WTC11 (cell line): ENCODE data around the gene STUB1. TPM values are rescaled to one million over a fixed set of nuclear protein-coding genes. Genes with fewer than 3 reads are reported as not detected.
A peak's percentile ranks its signal among the peaks of the same experiment; 100 is the strongest.

ENCODE experiments used
- ATAC-seq: fragments of 200-7000 bp; cut with Tn5 transposase; 2 replicates; pipeline ENCODE4 v1.10.0; 2021; ENCODE audit warnings: mild to moderate bottlenecking, moderate library complexity
- CTCF ChIA-PET: fragments of 300-600 bp; sonication (Branson Sonifier 250); formaldehyde crosslinking; loops from one replicate; lab custom pipeline; 2021; ENCODE audit warnings: antibody characterized with exemption; lab: Charles Lee
- POLR2A ChIA-PET: fragments of 350-600 bp; sonication (Branson Sonifier 250); formaldehyde crosslinking; loops from one replicate; lab custom pipeline; 2021; ENCODE audit warnings: antibody characterized with exemption; lab: Charles Lee
- DNase-seq: peaks from one replicate; pipeline ENCODE4 v3.0.0; 2021; ENCODE audit warnings: low spot score
- H3K27ac Mint-ChIP-seq: 2 replicates; pipeline ENCODE4 v1.8.0; 2021; ENCODE audit warnings: mixed read lengths
- H3K27me3 Mint-ChIP-seq: 2 replicates; pipeline ENCODE4 v1.8.0; 2021; ENCODE audit warnings: low read depth, mild to moderate bottlenecking, moderate library complexity, mixed read lengths
- H3K36me3 Mint-ChIP-seq: 2 replicates; pipeline ENCODE4 v1.8.0; 2021; ENCODE audit warnings: mixed read lengths
- H3K4me1 Mint-ChIP-seq: 2 replicates; pipeline ENCODE4 v1.8.0; 2022; ENCODE audit warnings: mixed read lengths
- H3K4me3 Mint-ChIP-seq: 2 replicates; pipeline ENCODE4 v1.8.0; 2021; ENCODE audit warnings: mild to moderate bottlenecking, moderate library complexity, mixed read lengths
- H3K9me3 Mint-ChIP-seq: 2 replicates; pipeline ENCODE4 v1.8.0; 2021; ENCODE audit warnings: mixed read lengths
- ATF1 ChIP-seq: sonication (generic); formaldehyde crosslinking; IDR thresholded peaks from 2 replicates; pipeline ENCODE4 v1.8.1; 2023; ENCODE audit warnings: mild to moderate bottlenecking, moderate library complexity, missing genetic modification reagents
- CREM ChIP-seq: sonication (generic); formaldehyde crosslinking; IDR thresholded peaks from 2 replicates; pipeline ENCODE4 v1.8.1; 2022; ENCODE audit warnings: mild to moderate bottlenecking, missing genetic modification reagents, moderate library complexity
- ELF4 ChIP-seq: sonication (generic); formaldehyde crosslinking; IDR thresholded peaks from 2 replicates; pipeline ENCODE4 v1.8.1; 2022; ENCODE audit warnings: low read depth, mild to moderate bottlenecking, moderate library complexity, missing genetic modification reagents
- EMX1 ChIP-seq: fragments of 250-450 bp; sonication (Bioruptor Pico); IDR thresholded peaks from 2 replicates; pipeline ENCODE4 v1.8.0; 2021; ENCODE audit warnings: mild to moderate bottlenecking
- ESRRA ChIP-seq: sonication (generic); formaldehyde crosslinking; IDR thresholded peaks from 2 replicates; pipeline ENCODE4 v1.8.1; 2022; ENCODE audit warnings: mild to moderate bottlenecking, missing genetic modification reagents, borderline replicate concordance
- GABPB1 ChIP-seq: sonication (generic); formaldehyde crosslinking; IDR thresholded peaks from 2 replicates; pipeline ENCODE4 v1.8.1; 2023; ENCODE audit warnings: mild to moderate bottlenecking, missing genetic modification reagents
- JUN ChIP-seq: sonication (generic); formaldehyde crosslinking; IDR thresholded peaks from 2 replicates; pipeline ENCODE4 v1.8.0; 2023; ENCODE audit warnings: mild to moderate bottlenecking, missing genetic modification reagents
- PRRX2 ChIP-seq: fragments of 250-450 bp; sonication (Bioruptor Pico); IDR thresholded peaks from 2 replicates; pipeline ENCODE4 v1.8.0; 2021; ENCODE audit warnings: mild to moderate bottlenecking
- RELA ChIP-seq: sonication (generic); formaldehyde crosslinking; IDR thresholded peaks from 2 replicates; pipeline ENCODE4 v1.8.1; 2022; ENCODE audit warnings: missing genetic modification reagents, mild to moderate bottlenecking, borderline replicate concordance
- RORB ChIP-seq: fragments of 250-450 bp; sonication (Bioruptor Pico); IDR thresholded peaks from 2 replicates; pipeline ENCODE4 v1.9.0; 2021; ENCODE audit warnings: mild to moderate bottlenecking
- SP1 ChIP-seq: sonication (generic); formaldehyde crosslinking; conservative IDR thresholded peaks from 2 replicates; pipeline ENCODE4 v1.8.1; 2022; ENCODE audit warnings: missing genetic modification reagents
- TEAD1 ChIP-seq: sonication (generic); formaldehyde crosslinking; IDR thresholded peaks from 2 replicates; pipeline ENCODE4 v1.8.0; 2022; ENCODE audit warnings: mild to moderate bottlenecking, missing genetic modification reagents
- TP53 ChIP-seq: sonication (generic); formaldehyde crosslinking; IDR thresholded peaks from 2 replicates; pipeline ENCODE4 v1.8.1; 2023; ENCODE audit warnings: mild to moderate bottlenecking, missing genetic modification reagents
- ZBTB21 ChIP-seq: sonication (generic); formaldehyde crosslinking; IDR thresholded peaks from 2 replicates; pipeline ENCODE4 v1.8.1; 2023; ENCODE audit warnings: mild to moderate bottlenecking, missing genetic modification reagents, borderline replicate concordance
- ZNF219 ChIP-seq: sonication (generic); formaldehyde crosslinking; IDR thresholded peaks from 2 replicates; pipeline ENCODE4 v1.8.0; 2023; ENCODE audit warnings: missing genetic modification reagents, mild to moderate bottlenecking, borderline replicate concordance
- total RNA-seq: library from RNA; stranded (reverse); gene quantifications from 3 replicates; pipeline ENCODE4 v1.2.3, GENCODE V29; 2021
- TF ChIP-seq, protein P1 (sequence below): fragments of 200-600 bp; IDR thresholded peaks from 2 replicates; pipeline ENCODE4 v1.8.0; 2022; ENCODE audit warnings: antibody characterized with exemption
- TF ChIP-seq, protein P2 (sequence below): sonication (generic); formaldehyde crosslinking; IDR thresholded peaks from 2 replicates; pipeline ENCODE4 v1.8.1; 2023; ENCODE audit warnings: mild to moderate bottlenecking, missing genetic modification reagents, moderate library complexity
- TF ChIP-seq, protein P3 (sequence below): sonication (generic); formaldehyde crosslinking; IDR thresholded peaks from 2 replicates; pipeline ENCODE4 v1.8.1; 2023; ENCODE audit warnings: mild to moderate bottlenecking, missing genetic modification reagents, moderate library complexity
- TF ChIP-seq, protein P4 (sequence below): sonication (generic); formaldehyde crosslinking; IDR thresholded peaks from 2 replicates; pipeline ENCODE4 v1.8.0; 2023; ENCODE audit warnings: missing genetic modification reagents, mild to moderate bottlenecking, borderline replicate concordance
- TF ChIP-seq, protein P5 (sequence below): sonication (generic); formaldehyde crosslinking; IDR thresholded peaks from 2 replicates; pipeline ENCODE4 v1.8.0; 2022; ENCODE audit warnings: mild to moderate bottlenecking, missing genetic modification reagents
- TF ChIP-seq, protein P6 (sequence below): sonication (generic); formaldehyde crosslinking; IDR thresholded peaks from 2 replicates; pipeline ENCODE4 v1.8.0; 2023; ENCODE audit warnings: mild to moderate bottlenecking, missing genetic modification reagents
- TF ChIP-seq, protein P7 (sequence below): sonication (generic); formaldehyde crosslinking; IDR thresholded peaks from 2 replicates; pipeline ENCODE4 v1.8.1; 2022; ENCODE audit warnings: mild to moderate bottlenecking, moderate library complexity, missing genetic modification reagents
- TF ChIP-seq, protein P8 (sequence below): sonication (generic); formaldehyde crosslinking; IDR thresholded peaks from 2 replicates; pipeline ENCODE4 v1.8.1; 2023; ENCODE audit warnings: mild to moderate bottlenecking, moderate library complexity, missing genetic modification reagents

Gene STUB1
- total RNA-seq, 1 experiment from 2014 or later: 88.2 TPM

DNA sequence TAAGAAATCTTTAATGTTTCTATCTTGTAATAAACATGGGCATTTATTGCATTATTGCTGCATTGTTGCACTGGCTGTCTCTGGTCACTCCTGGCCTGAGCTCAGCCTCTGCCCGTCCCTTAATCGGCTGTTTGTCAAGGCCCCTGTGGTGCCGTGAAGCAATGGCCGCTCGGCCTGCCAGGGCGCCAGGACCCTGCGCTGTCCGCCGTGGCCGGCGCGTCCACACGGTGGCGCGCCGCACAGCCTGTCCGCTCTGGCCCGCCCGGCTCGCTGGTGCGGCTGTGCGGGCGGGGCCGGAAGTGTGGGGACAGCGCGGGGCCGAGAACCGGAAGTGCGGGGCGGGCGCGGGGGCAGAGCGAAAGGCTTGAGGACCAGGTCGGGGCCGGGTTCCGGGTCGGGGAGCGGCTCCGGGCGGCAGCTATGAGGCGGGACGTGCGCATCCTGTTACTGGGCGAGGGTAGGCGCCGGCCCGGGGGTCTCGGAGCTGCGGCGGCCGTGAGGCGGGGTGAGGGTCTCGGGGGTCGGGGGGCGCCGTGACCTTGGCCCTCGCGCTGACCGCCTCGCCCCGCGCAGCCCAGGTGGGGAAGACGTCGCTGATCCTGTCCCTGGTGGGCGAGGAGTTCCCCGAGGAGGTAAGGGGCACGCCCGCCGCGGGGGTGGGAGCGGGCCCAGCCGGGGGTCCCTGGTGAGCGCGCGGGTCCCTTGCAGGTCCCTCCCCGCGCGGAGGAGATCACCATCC is 12.3 kb upstream of the STUB1 start, which contains the start of gene RHOT2:
RHOT2 (plus strand) TSS at position 353 of the 739 bp plus-strand sequence; CDS start at position 421, 68 bp downstream.
- no peaks in the 10 kb centered on the region for H3K9me3 Mint-ChIP-seq
- H3K4me3 Mint-ChIP-seq: peak within 1 kb of the TSS; percentile 65
- H3K4me1 Mint-ChIP-seq: no peaks in the 10 kb centered on the region
- peak within 1 kb of the TSS; percentile 86 for H3K27ac Mint-ChIP-seq
- DNase-seq (peak; percentile 93), ATAC-seq (peak; percentile 95)
- CTCF ChIA-PET: interaction anchor here (0.6 to 3.0 kb wide), 23 partner anchors 8 to 297 kb away, joined by 3 to 21 read pairs (median 4); partner anchors contain the start of genes ANTKMT, CIAO3, JMJD8 and RAB40C
- POLR2A ChIA-PET: interaction anchor here (1.0 to 1.8 kb wide), 2 partner anchors 30 to 52 kb away, joined by 3 to 6 read pairs; no protein-coding TSS in a partner anchor
- H3K27me3 Mint-ChIP-seq: no peaks in the 10 kb centered on the region
- H3K36me3 Mint-ChIP-seq: peaks cover 10% of the 10 kb centered on the region
- no peak for TF ChIP-seq RORB (CRISPR knock-in tag)
- TF ChIP-seq EMX1 (CRISPR knock-in tag): peak; percentile 66; the same call in 1 of the 2 replicates
- peak; percentile 38; the same call in 1 of the 2 replicates for TF ChIP-seq ELF4 (CRISPR knock-in tag)
- TF ChIP-seq ZBTB21: peak; percentile 16; the same call in 1 of the 2 replicates
- TF ChIP-seq, protein P1, sequence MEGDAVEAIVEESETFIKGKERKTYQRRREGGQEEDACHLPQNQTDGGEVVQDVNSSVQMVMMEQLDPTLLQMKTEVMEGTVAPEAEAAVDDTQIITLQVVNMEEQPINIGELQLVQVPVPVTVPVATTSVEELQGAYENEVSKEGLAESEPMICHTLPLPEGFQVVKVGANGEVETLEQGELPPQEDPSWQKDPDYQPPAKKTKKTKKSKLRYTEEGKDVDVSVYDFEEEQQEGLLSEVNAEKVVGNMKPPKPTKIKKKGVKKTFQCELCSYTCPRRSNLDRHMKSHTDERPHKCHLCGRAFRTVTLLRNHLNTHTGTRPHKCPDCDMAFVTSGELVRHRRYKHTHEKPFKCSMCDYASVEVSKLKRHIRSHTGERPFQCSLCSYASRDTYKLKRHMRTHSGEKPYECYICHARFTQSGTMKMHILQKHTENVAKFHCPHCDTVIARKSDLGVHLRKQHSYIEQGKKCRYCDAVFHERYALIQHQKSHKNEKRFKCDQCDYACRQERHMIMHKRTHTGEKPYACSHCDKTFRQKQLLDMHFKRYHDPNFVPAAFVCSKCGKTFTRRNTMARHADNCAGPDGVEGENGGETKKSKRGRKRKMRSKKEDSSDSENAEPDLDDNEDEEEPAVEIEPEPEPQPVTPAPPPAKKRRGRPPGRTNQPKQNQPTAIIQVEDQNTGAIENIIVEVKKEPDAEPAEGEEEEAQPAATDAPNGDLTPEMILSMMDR: peak; percentile 66
- TF ChIP-seq, protein P2, sequence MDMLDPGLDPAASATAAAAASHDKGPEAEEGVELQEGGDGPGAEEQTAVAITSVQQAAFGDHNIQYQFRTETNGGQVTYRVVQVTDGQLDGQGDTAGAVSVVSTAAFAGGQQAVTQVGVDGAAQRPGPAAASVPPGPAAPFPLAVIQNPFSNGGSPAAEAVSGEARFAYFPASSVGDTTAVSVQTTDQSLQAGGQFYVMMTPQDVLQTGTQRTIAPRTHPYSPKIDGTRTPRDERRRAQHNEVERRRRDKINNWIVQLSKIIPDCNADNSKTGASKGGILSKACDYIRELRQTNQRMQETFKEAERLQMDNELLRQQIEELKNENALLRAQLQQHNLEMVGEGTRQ (CRISPR knock-in tag): peak; percentile 55
- TF ChIP-seq, protein P3, sequence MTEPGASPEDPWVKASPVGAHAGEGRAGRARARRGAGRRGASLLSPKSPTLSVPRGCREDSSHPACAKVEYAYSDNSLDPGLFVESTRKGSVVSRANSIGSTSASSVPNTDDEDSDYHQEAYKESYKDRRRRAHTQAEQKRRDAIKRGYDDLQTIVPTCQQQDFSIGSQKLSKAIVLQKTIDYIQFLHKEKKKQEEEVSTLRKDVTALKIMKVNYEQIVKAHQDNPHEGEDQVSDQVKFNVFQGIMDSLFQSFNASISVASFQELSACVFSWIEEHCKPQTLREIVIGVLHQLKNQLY: 0 out of 2 replicates have a peak, but pooled peaks have one; percentile 67
- TF ChIP-seq RELA: peak; percentile 64; the same call in 1 of the 2 replicates
- TF ChIP-seq, protein P4, sequence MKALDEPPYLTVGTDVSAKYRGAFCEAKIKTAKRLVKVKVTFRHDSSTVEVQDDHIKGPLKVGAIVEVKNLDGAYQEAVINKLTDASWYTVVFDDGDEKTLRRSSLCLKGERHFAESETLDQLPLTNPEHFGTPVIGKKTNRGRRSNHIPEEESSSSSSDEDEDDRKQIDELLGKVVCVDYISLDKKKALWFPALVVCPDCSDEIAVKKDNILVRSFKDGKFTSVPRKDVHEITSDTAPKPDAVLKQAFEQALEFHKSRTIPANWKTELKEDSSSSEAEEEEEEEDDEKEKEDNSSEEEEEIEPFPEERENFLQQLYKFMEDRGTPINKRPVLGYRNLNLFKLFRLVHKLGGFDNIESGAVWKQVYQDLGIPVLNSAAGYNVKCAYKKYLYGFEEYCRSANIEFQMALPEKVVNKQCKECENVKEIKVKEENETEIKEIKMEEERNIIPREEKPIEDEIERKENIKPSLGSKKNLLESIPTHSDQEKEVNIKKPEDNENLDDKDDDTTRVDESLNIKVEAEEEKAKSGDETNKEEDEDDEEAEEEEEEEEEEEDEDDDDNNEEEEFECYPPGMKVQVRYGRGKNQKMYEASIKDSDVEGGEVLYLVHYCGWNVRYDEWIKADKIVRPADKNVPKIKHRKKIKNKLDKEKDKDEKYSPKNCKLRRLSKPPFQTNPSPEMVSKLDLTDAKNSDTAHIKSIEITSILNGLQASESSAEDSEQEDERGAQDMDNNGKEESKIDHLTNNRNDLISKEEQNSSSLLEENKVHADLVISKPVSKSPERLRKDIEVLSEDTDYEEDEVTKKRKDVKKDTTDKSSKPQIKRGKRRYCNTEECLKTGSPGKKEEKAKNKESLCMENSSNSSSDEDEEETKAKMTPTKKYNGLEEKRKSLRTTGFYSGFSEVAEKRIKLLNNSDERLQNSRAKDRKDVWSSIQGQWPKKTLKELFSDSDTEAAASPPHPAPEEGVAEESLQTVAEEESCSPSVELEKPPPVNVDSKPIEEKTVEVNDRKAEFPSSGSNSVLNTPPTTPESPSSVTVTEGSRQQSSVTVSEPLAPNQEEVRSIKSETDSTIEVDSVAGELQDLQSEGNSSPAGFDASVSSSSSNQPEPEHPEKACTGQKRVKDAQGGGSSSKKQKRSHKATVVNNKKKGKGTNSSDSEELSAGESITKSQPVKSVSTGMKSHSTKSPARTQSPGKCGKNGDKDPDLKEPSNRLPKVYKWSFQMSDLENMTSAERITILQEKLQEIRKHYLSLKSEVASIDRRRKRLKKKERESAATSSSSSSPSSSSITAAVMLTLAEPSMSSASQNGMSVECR (CRISPR knock-in tag): peak; percentile 93
- TF ChIP-seq ZNF219: no peak; the same call in 1 of the 2 replicates
- TF ChIP-seq, protein P5, sequence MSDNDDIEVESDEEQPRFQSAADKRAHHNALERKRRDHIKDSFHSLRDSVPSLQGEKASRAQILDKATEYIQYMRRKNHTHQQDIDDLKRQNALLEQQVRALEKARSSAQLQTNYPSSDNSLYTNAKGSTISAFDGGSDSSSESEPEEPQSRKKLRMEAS (CRISPR knock-in tag): peak; percentile 75; the same call in 1 of the 2 replicates
- TF ChIP-seq, protein P6, sequence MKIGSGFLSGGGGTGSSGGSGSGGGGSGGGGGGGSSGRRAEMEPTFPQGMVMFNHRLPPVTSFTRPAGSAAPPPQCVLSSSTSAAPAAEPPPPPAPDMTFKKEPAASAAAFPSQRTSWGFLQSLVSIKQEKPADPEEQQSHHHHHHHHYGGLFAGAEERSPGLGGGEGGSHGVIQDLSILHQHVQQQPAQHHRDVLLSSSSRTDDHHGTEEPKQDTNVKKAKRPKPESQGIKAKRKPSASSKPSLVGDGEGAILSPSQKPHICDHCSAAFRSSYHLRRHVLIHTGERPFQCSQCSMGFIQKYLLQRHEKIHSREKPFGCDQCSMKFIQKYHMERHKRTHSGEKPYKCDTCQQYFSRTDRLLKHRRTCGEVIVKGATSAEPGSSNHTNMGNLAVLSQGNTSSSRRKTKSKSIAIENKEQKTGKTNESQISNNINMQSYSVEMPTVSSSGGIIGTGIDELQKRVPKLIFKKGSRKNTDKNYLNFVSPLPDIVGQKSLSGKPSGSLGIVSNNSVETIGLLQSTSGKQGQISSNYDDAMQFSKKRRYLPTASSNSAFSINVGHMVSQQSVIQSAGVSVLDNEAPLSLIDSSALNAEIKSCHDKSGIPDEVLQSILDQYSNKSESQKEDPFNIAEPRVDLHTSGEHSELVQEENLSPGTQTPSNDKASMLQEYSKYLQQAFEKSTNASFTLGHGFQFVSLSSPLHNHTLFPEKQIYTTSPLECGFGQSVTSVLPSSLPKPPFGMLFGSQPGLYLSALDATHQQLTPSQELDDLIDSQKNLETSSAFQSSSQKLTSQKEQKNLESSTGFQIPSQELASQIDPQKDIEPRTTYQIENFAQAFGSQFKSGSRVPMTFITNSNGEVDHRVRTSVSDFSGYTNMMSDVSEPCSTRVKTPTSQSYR: no peak
- peak; percentile 81; the same call in 1 of the 2 replicates for TF ChIP-seq TEAD1 (CRISPR knock-in tag)
- peak; percentile 97 for TF ChIP-seq SP1 (CRISPR knock-in tag)
- TF ChIP-seq JUN: 0 out of 2 replicates have a peak, but pooled peaks have one; percentile 61
- peak; percentile 50; the same call in 1 of the 2 replicates for TF ChIP-seq TP53 (CRISPR knock-in tag)
- TF ChIP-seq CREM (CRISPR knock-in tag): peak; percentile 89
- TF ChIP-seq PRRX2 (CRISPR knock-in tag): no peak
- TF ChIP-seq, protein P7, sequence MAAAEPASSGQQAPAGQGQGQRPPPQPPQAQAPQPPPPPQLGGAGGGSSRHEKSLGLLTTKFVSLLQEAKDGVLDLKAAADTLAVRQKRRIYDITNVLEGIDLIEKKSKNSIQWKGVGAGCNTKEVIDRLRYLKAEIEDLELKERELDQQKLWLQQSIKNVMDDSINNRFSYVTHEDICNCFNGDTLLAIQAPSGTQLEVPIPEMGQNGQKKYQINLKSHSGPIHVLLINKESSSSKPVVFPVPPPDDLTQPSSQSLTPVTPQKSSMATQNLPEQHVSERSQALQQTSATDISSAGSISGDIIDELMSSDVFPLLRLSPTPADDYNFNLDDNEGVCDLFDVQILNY (CRISPR knock-in tag): peak; percentile 95
- 0 out of 2 replicates have a peak, but pooled peaks have one; percentile 28 for TF ChIP-seq ATF1 (CRISPR knock-in tag)
- peak; percentile 94 for TF ChIP-seq ESRRA
- TF ChIP-seq, protein P8, sequence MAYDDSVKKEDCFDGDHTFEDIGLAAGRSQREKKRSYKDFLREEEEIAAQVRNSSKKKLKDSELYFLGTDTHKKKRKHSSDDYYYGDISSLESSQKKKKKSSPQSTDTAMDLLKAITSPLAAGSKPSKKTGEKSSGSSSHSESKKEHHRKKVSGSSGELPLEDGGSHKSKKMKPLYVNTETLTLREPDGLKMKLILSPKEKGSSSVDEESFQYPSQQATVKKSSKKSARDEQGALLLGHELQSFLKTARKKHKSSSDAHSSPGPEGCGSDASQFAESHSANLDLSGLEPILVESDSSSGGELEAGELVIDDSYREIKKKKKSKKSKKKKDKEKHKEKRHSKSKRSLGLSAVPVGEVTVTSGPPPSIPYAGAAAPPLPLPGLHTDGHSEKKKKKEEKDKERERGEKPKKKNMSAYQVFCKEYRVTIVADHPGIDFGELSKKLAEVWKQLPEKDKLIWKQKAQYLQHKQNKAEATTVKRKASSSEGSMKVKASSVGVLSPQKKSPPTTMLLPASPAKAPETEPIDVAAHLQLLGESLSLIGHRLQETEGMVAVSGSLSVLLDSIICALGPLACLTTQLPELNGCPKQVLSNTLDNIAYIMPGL (CRISPR knock-in tag): peak; percentile 100
- TF ChIP-seq GABPB1 (CRISPR knock-in tag): peak; percentile 79
